Activated naive CD4-positive, alpha-beta T cell treated with anti-CD3 and anti-CD28 coated beads, Interleukin-2, amount 50 U/mL, for 72 hours (primary cell): ENCODE data around the gene NTMT1. TPM values are rescaled to one million over a fixed set of nuclear protein-coding genes. Genes with fewer than 3 reads are reported as not detected.

ENCODE experiments used
- ATAC-seq, 2 donors: fragments of 150-1000 bp; cut with Tn5 transposase; 2 replicates each; pipeline ENCODE4 v1.10.0; 2021; ENCODE audit warnings: mild to moderate bottlenecking in 2 of 2, moderate library complexity in 2 of 2
- DNase-seq, 2 donors: peaks; one replicate each; pipeline ENCODE4 v3.0.0; 2021 to 2022; ENCODE audit warnings: low spot score in 2 of 2
- H3K27ac Mint-ChIP-seq, 2 donors: one replicate each; pipeline ENCODE4 v1.8.0; 2022; ENCODE audit warnings: mild to moderate bottlenecking in 2 of 2, mixed read lengths in 2 of 2
- H3K36me3 Mint-ChIP-seq, 2 donors: one replicate each; pipeline ENCODE4 v1.8.0; 2022; ENCODE audit warnings: mixed read lengths in 2 of 2
- H3K9me3 Mint-ChIP-seq, 2 donors: one replicate each; pipeline ENCODE4 v1.8.0; 2022; ENCODE audit warnings: mixed read lengths in 2 of 2
- total RNA-seq, 2 donors: library from RNA; stranded (reverse); gene quantifications; one replicate each; pipeline ENCODE4 v1.2.3, GENCODE V29; 2022

NTMT1 gene
- total RNA-seq, 2 donors from 2014 or later = 47.5 to 56.4 TPM

GRCh38 chr9:129639756-129640085 is 13.8 kb downstream of the NTMT1 start:
- no peak for ATAC-seq
- H3K9me3 Mint-ChIP-seq = no peaks in the 10 kb centered on the region
- DNase-seq = no peak
- H3K27ac Mint-ChIP-seq = no peak overlapping the region
- H3K36me3 Mint-ChIP-seq = peaks cover 5 to 6% of the 10 kb centered on the region in 2 donors

- Mint-ChIP-seq H3K9me3 (no peaks in the 10 kb centered on the region), H3K36me3 (peaks cover under 1 to 6% of the 10 kb centered on the region in 2 donors), H3K27ac (peak overlapping the region; percentile 14 to 85)
- ATAC-seq (no peak), DNase-seq (no peak)
Measured at GRCh38 chr9:129640086-129640870, 14.3 kb downstream of the NTMT1 start.

- H3K9me3 Mint-ChIP-seq = no peaks in the 10 kb centered on the region
- DNase-seq = no peak
- H3K36me3 Mint-ChIP-seq = peaks cover 0 to 6% of the 10 kb centered on the region in 2 donors
- H3K27ac Mint-ChIP-seq = peak overlapping the region; percentile 14 to 85
- no peak for ATAC-seq
Measured at GRCh38 chr9:129640871-129641749, 15.1 kb downstream of the NTMT1 start.

- peak within 1 kb of the TSS; percentile 85 for H3K27ac Mint-ChIP-seq
- DNase-seq = peak; percentile 98 to 100
- ATAC-seq = peak; percentile 95 to 96
- peaks cover 0 to 6% of the 10 kb centered on the region in 2 donors for H3K36me3 Mint-ChIP-seq
- H3K9me3 Mint-ChIP-seq = no peaks in the 10 kb centered on the region
Measured at GRCh38 chr9:129641750-129642585, 16.0 kb downstream of the NTMT1 start, which contains the start of gene ASB6. Gene ASB6 (minus strand): TSS chr9:129642151. CDS start chr9:129641999, 152 bp downstream.

- Mint-ChIP-seq H3K36me3 (no peaks in the 10 kb centered on the region), H3K9me3 (no peaks in the 10 kb centered on the region), H3K27ac (no peak overlapping the region)
Measured at GRCh38 chr9:129643706-129644105, 17.7 kb downstream of the NTMT1 start.

GRCh38 chr9:129644365-129644764 is 18.4 kb downstream of the NTMT1 start:
- H3K9me3 Mint-ChIP-seq = no peaks in the 10 kb centered on the region

More at GRCh38 chr9:129643706-129644105, 17.7 kb downstream of the NTMT1 start:
- DNase-seq = no peak
- ATAC-seq = no peak

GRCh38 chr9:129644902-129645301 is 18.9 kb downstream of the NTMT1 start:
- Mint-ChIP-seq H3K9me3 (no peaks in the 10 kb centered on the region), H3K36me3 (no peaks in the 10 kb centered on the region), H3K27ac (peak overlapping the region in 1 of 2 donors; percentile 53)
- ATAC-seq (no peak), DNase-seq (no peak)

More at GRCh38 chr9:129644365-129644764, 18.4 kb downstream of the NTMT1 start:
- ATAC-seq (no peak), DNase-seq (no peak)
- H3K36me3 Mint-ChIP-seq = no peaks in the 10 kb centered on the region
- no peak overlapping the region for H3K27ac Mint-ChIP-seq

GRCh38 chr9:129646252-129646651 is 20.3 kb downstream of the NTMT1 start:
- H3K27ac Mint-ChIP-seq = peak overlapping the region in 1 of 2 donors; percentile 34
- H3K9me3 Mint-ChIP-seq = no peaks in the 10 kb centered on the region
- no peaks in the 10 kb centered on the region for H3K36me3 Mint-ChIP-seq
- ATAC-seq (no peak), DNase-seq (no peak)

- ATAC-seq (no peak), DNase-seq (no peak)
- H3K9me3 Mint-ChIP-seq = no peaks in the 10 kb centered on the region
- H3K27ac Mint-ChIP-seq = peak overlapping the region in 1 of 2 donors; percentile 34
- H3K36me3 Mint-ChIP-seq = no peaks in the 10 kb centered on the region
Measured at GRCh38 chr9:129646654-129647053, 20.7 kb downstream of the NTMT1 start.

GRCh38 chr9:129647635-129648034 is 21.7 kb downstream of the NTMT1 start:
- Mint-ChIP-seq H3K27ac (no peak overlapping the region), H3K36me3 (no peaks in the 10 kb centered on the region), H3K9me3 (no peaks in the 10 kb centered on the region)
- DNase-seq = no peak
- no peak for ATAC-seq

- Mint-ChIP-seq H3K9me3 (no peaks in the 10 kb centered on the region), H3K36me3 (no peaks in the 10 kb centered on the region), H3K27ac (no peak overlapping the region)
- no peak for DNase-seq
- no peak for ATAC-seq
Measured at GRCh38 chr9:129648092-129648763, 22.3 kb downstream of the NTMT1 start.

- ATAC-seq (no peak), DNase-seq (no peak)
- Mint-ChIP-seq H3K27ac (no peak overlapping the region), H3K9me3 (no peaks in the 10 kb centered on the region), H3K36me3 (no peaks in the 10 kb centered on the region)
Measured at GRCh38 chr9:129648764-129649115, 22.8 kb downstream of the NTMT1 start.

GRCh38 chr9:129649726-129650679 is 24.0 kb downstream of the NTMT1 start:
- H3K27ac Mint-ChIP-seq = peak overlapping the region in 1 of 2 donors; percentile 40

GRCh38 chr9:129650680-129651235 is 24.8 kb downstream of the NTMT1 start:
- DNase-seq = no peak
- H3K9me3 Mint-ChIP-seq = no peaks in the 10 kb centered on the region
- H3K27ac Mint-ChIP-seq = no peak overlapping the region
- H3K36me3 Mint-ChIP-seq = no peaks in the 10 kb centered on the region
- ATAC-seq = no peak

More at GRCh38 chr9:129649726-129650679, 24.0 kb downstream of the NTMT1 start:
- ATAC-seq = no peak
- H3K36me3 Mint-ChIP-seq = no peaks in the 10 kb centered on the region
- H3K9me3 Mint-ChIP-seq = no peaks in the 10 kb centered on the region
- DNase-seq = no peak
